HepG2 (cell line): ENCODE measurements around the gene NDUFA8. TPM values are rescaled to one million over a fixed set of nuclear protein-coding genes. Genes with fewer than 3 reads are reported as not detected.

Source experiments
- DRAP1 ChIP-seq: IDR thresholded peaks from 2 replicates; pipeline ENCODE4 v1.6.1; 2016; ENCODE audit warnings: missing genetic modification reagents, missing compliant biosample characterization
- HES4 ChIP-seq: sonication (generic); formaldehyde crosslinking; IDR thresholded peaks from 2 replicates; pipeline ENCODE4 v1.9.0; 2021; ENCODE audit warnings: mild to moderate bottlenecking, missing genetic modification reagents, borderline replicate concordance
- HOXD1 ChIP-seq: sonication (generic); formaldehyde crosslinking; IDR thresholded peaks from 2 replicates; pipeline ENCODE4 v1.5.0; 2020; ENCODE audit warnings: missing genetic modification reagents
- KDM3A ChIP-seq: IDR thresholded peaks from 2 replicates; pipeline ENCODE4 v1.6.1; 2018; ENCODE audit warnings: low read depth, missing compliant biosample characterization
- KDM5B ChIP-seq: sonication (generic); formaldehyde crosslinking; IDR thresholded peaks from 2 replicates; pipeline ENCODE4 v1.4.0; 2020; ENCODE audit warnings: missing genetic modification reagents, mild to moderate bottlenecking, borderline replicate concordance
- MEIS2 ChIP-seq: sonication (generic); formaldehyde crosslinking; IDR thresholded peaks from 2 replicates; pipeline ENCODE4 v1.9.0; 2021; ENCODE audit warnings: mild to moderate bottlenecking, missing genetic modification reagents
- MLX ChIP-seq: IDR thresholded peaks from 2 replicates; pipeline ENCODE4 v1.6.1; 2016
- REPIN1 ChIP-seq: sonication (generic); formaldehyde crosslinking; IDR thresholded peaks from 2 replicates; pipeline ENCODE4 v1.8.0; 2022; ENCODE audit warnings: missing genetic modification reagents, low read depth, mild to moderate bottlenecking, borderline replicate concordance
- SALL2 ChIP-seq: sonication (generic); formaldehyde crosslinking; IDR thresholded peaks from 2 replicates; pipeline ENCODE4 v1.8.1; 2023; ENCODE audit warnings: mild to moderate bottlenecking, missing genetic modification reagents, inconsistent platforms
- SMAD9 ChIP-seq: sonication (generic); formaldehyde crosslinking; IDR thresholded peaks from 2 replicates; pipeline ENCODE4 v1.5.1; 2020; ENCODE audit warnings: mild to moderate bottlenecking, missing genetic modification reagents
- ZBTB3 ChIP-seq: sonication (generic); formaldehyde crosslinking; IDR thresholded peaks from 2 replicates; pipeline ENCODE4 v1.4.0; 2020; ENCODE audit warnings: low read depth, mild to moderate bottlenecking, moderate library complexity, missing genetic modification reagents, borderline replicate concordance
- ZEB1 ChIP-seq: IDR thresholded peaks from 2 replicates; pipeline ENCODE4 v1.6.1; 2012; ENCODE audit warnings: mild to moderate bottlenecking, low read depth, inconsistent platforms; ENCODE audit not compliant: insufficient replicate concordance
- ZFP36 ChIP-seq: fragments of 150-350 bp; IDR thresholded peaks from 2 replicates; pipeline ENCODE4 v1.6.1; 2018; ENCODE audit warnings: borderline replicate concordance, low read length, low read depth; ENCODE audit not compliant: partially characterized antibody
- ZNF101 ChIP-seq: sonication (generic); formaldehyde crosslinking; IDR thresholded peaks from 2 replicates; pipeline ENCODE4 v1.4.0; 2020; ENCODE audit warnings: mild to moderate bottlenecking, low read depth, missing genetic modification reagents, borderline replicate concordance
- ZNF138 ChIP-seq: sonication (generic); formaldehyde crosslinking; IDR thresholded peaks from 2 replicates; pipeline ENCODE4 v1.5.0; 2020; ENCODE audit warnings: mild to moderate bottlenecking, low read depth, missing genetic modification reagents
- ZNF142 ChIP-seq: sonication (generic); formaldehyde crosslinking; IDR thresholded peaks from 2 replicates; pipeline ENCODE4 v1.4.0; 2020; ENCODE audit warnings: missing genetic modification reagents
- ZNF17 ChIP-seq: sonication (generic); formaldehyde crosslinking; IDR thresholded peaks from 2 replicates; pipeline ENCODE4 v1.5.0; 2020; ENCODE audit warnings: mild to moderate bottlenecking, missing genetic modification reagents
- ZNF20 ChIP-seq: sonication (generic); formaldehyde crosslinking; IDR thresholded peaks from 2 replicates; pipeline ENCODE4 v1.4.0; 2020; ENCODE audit warnings: mild to moderate bottlenecking, moderate library complexity, missing genetic modification reagents
- ZNF232 ChIP-seq: sonication (generic); formaldehyde crosslinking; IDR thresholded peaks from 2 replicates; pipeline ENCODE4 v1.4.0; 2020; ENCODE audit warnings: missing genetic modification reagents, borderline replicate concordance
- polyA plus RNA-seq, 8 experiments: library from polyadenylated mRNA; depleted of rRNA in 3 of 8; stranded (reverse) in 7 of 8; unstranded in 1 of 8; fragments of >200 nt; fragmentation: Illumina TruSeq in 4 of 8; extraction: Trizol in 4 of 8; gene quantifications; 2 replicates each; pipeline versions ENCODE4 v1.2.1 to v1.2.3, GENCODE V29; 2011 to 2016; ENCODE audit warnings: low read depth in 4 of 8, missing spikeins in 1 of 8, mixed read lengths in 1 of 8; ENCODE audit not compliant: insufficient read depth in 1 of 8
- total RNA-seq, 5 experiments: library from RNA; depleted of rRNA; stranded (reverse); fragments of >200 nt; fragmentation: Illumina TruSeq; extraction: Trizol; gene quantifications; 2 replicates each; pipeline ENCODE4 v1.2.3, GENCODE V29; 2016; ENCODE audit warnings: low read depth in 1 of 5

NDUFA8 gene
- total and polyA plus RNA-seq, 2 of the 13 experiments (the other 11 are each of a cell fraction or from before 2014, with no cell fraction given) = 68.6 to 71.7 TPM

GRCh38 chr9:122159026-122159924, at the start of gene NDUFA8, which contains the start of gene MORN5 (continued):
- TF ChIP-seq ZNF142 (CRISPR knock-in tag) = 0 out of 2 replicates have a peak, but pooled peaks have one; percentile 44
- TF ChIP-seq MEIS2 = peak; percentile 50; the same call in 1 of the 2 replicates
- TF ChIP-seq ZNF138 (CRISPR knock-in tag) = no peak
- TF ChIP-seq ZNF101 (CRISPR knock-in tag) = no peak
- TF ChIP-seq ZNF17 (CRISPR knock-in tag) = no peak
- TF ChIP-seq DRAP1 = peak; percentile 62; the same call in 1 of the 2 replicates
- TF ChIP-seq KDM5B (CRISPR knock-in tag) = peak; percentile 91
- TF ChIP-seq ZFP36 = no peak
- peak; percentile 52; the same call in 1 of the 2 replicates for TF ChIP-seq SALL2 (CRISPR knock-in tag)
- 0 out of 2 replicates have a peak, but pooled peaks have one; percentile 48 for TF ChIP-seq REPIN1 (CRISPR knock-in tag)
- TF ChIP-seq SMAD9 = no peak
- no peak for TF ChIP-seq MLX
- TF ChIP-seq HES4 (CRISPR knock-in tag) = no peak
- no peak for TF ChIP-seq ZNF20 (CRISPR knock-in tag)
- TF ChIP-seq ZBTB3 = no peak
- TF ChIP-seq ZEB1 = no peak
- TF ChIP-seq ZNF232 (CRISPR knock-in tag) = no peak
- TF ChIP-seq HOXD1 (CRISPR knock-in tag) = no peak
- no peak for TF ChIP-seq KDM3A
